ENCODE data around the gene ATP12A.

Gene ATP12A

DNA sequence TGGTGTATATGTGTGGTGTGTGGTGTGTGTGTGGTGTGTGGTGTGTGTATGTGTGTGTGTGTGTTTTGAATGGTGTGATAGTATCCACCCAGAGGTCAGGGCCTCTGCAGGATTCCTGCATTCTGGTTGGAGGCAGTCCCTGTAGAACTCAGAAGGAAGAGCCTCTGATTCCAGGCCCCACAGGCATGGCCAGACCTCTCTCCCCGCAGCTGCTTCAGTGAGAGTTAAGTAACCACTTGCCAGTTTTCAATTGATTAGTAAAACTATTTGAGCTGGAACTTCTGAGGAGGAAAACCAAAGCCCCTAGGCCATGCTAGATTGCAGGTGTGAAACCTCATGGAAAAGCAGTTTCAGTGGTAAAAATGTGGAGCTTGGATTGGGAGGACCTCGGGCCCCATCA, 2.1 kb downstream of the ATP12A start:
- TF ChIP-seq EZH2phosphoT487 (IDR thresholded peaks at IDR 0.05; ENCODE audit: low read length) (no peak), EZH2 (optimal IDR thresholded peaks at IDR 0.05; ENCODE audit: low read depth, low read length) (no peak)
- TF ChIP-seq, protein P1, sequence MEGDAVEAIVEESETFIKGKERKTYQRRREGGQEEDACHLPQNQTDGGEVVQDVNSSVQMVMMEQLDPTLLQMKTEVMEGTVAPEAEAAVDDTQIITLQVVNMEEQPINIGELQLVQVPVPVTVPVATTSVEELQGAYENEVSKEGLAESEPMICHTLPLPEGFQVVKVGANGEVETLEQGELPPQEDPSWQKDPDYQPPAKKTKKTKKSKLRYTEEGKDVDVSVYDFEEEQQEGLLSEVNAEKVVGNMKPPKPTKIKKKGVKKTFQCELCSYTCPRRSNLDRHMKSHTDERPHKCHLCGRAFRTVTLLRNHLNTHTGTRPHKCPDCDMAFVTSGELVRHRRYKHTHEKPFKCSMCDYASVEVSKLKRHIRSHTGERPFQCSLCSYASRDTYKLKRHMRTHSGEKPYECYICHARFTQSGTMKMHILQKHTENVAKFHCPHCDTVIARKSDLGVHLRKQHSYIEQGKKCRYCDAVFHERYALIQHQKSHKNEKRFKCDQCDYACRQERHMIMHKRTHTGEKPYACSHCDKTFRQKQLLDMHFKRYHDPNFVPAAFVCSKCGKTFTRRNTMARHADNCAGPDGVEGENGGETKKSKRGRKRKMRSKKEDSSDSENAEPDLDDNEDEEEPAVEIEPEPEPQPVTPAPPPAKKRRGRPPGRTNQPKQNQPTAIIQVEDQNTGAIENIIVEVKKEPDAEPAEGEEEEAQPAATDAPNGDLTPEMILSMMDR (IDR thresholded peaks at IDR 0.05; ENCODE audit: low read length), result no peak
- no peaks in the 10 kb centered on the region for H4K20me1 ChIP-seq (ENCODE audit: insufficient read depth, low read length)

DNA sequence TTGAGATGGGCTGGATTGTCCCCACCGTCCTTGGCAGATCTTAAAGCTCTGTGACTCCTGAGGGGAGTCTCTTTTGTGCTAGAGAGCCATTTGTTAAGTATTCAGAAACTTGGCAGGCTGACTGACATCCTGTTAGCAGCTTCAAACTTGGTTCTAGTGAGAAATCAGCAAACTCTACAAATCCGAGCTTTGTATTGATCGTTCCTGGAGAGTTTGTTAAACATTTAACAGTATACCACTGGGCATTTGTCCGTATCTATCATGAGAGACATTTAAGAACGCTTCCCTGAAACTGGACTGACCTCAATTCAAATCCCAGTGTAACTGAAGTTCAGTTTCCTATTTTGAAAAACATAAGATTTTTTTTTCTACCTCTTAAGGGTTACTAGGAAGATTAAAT, 3.1 kb downstream of the ATP12A start:
- 0 out of 2 replicates have a peak, but pooled peaks cover 6% of the 10 kb centered on the region for H3K27me3 ChIP-seq (replicated peaks; ENCODE audit: insufficient read depth, low read length)
- H3K79me2 ChIP-seq (ENCODE audit: low read length), result no peaks in the 10 kb centered on the region
- H4K20me1 ChIP-seq (ENCODE audit: insufficient read depth, low read length), result no peaks in the 10 kb centered on the region
- no peak overlapping the region for H3K4me3 ChIP-seq (ENCODE audit: low read length)
- no peaks in the 10 kb centered on the region for H3K36me3 ChIP-seq (replicated peaks; ENCODE audit: insufficient read depth, low read length)
- TF ChIP-seq EZH2 (optimal IDR thresholded peaks at IDR 0.05; ENCODE audit: low read depth, low read length), result no peak
- no peak for TF ChIP-seq EZH2phosphoT487 (IDR thresholded peaks at IDR 0.05; ENCODE audit: low read length)
- TF ChIP-seq, protein P1 (IDR thresholded peaks at IDR 0.05; ENCODE audit: low read length), result no peak
- no peak overlapping the region for H3K4me2 ChIP-seq (ENCODE audit: low read depth, low read length)
- no peaks in the 10 kb centered on the region for H3F3A ChIP-seq (ENCODE audit: insufficient read depth, low read length)
- no peak for DNase-seq
- no peak overlapping the region for H2AFZ ChIP-seq (ENCODE audit: low read length)
- H3K27ac ChIP-seq (ENCODE audit: low read length), result no peak overlapping the region
- H3K4me1 ChIP-seq (ENCODE audit: low read length), result peaks cover 4% of the 10 kb centered on the region; the same call in 1 of the 2 replicates
- no peak overlapping the region for H3K9ac ChIP-seq (ENCODE audit: low read length)
- H3K9me3 ChIP-seq (replicated peaks; ENCODE audit: insufficient read depth, low read length), result no peaks in the 10 kb centered on the region
- no peaks in the 10 kb centered on the region for H3K9me2 ChIP-seq (replicated peaks; ENCODE audit: insufficient read depth, low read length)

More for the DNA sequence above, 2.1 kb downstream of the ATP12A start:
- Histone ChIP-seq H3K4me2 (ENCODE audit: low read depth, low read length) (no peak overlapping the region), H3K27me3 (replicated peaks; ENCODE audit: insufficient read depth, low read length) (0 out of 2 replicates have a peak, but pooled peaks cover 6% of the 10 kb centered on the region), H3K27ac (ENCODE audit: low read length) (no peak overlapping the region), H3K9me3 (replicated peaks; ENCODE audit: insufficient read depth, low read length) (no peaks in the 10 kb centered on the region), H3K79me2 (ENCODE audit: low read length) (no peaks in the 10 kb centered on the region), H3F3A (ENCODE audit: insufficient read depth, low read length) (no peaks in the 10 kb centered on the region), H3K9me2 (replicated peaks; ENCODE audit: insufficient read depth, low read length) (no peaks in the 10 kb centered on the region), H3K36me3 (replicated peaks; ENCODE audit: insufficient read depth, low read length) (no peaks in the 10 kb centered on the region), H3K4me3 (ENCODE audit: low read length) (no peak overlapping the region), H2AFZ (ENCODE audit: low read length) (no peak overlapping the region), H3K9ac (ENCODE audit: low read length) (no peak overlapping the region), H3K4me1 (ENCODE audit: low read length) (peaks cover 4% of the 10 kb centered on the region; the same call in 1 of the 2 replicates)
- DNase-seq, result no peak

DNA sequence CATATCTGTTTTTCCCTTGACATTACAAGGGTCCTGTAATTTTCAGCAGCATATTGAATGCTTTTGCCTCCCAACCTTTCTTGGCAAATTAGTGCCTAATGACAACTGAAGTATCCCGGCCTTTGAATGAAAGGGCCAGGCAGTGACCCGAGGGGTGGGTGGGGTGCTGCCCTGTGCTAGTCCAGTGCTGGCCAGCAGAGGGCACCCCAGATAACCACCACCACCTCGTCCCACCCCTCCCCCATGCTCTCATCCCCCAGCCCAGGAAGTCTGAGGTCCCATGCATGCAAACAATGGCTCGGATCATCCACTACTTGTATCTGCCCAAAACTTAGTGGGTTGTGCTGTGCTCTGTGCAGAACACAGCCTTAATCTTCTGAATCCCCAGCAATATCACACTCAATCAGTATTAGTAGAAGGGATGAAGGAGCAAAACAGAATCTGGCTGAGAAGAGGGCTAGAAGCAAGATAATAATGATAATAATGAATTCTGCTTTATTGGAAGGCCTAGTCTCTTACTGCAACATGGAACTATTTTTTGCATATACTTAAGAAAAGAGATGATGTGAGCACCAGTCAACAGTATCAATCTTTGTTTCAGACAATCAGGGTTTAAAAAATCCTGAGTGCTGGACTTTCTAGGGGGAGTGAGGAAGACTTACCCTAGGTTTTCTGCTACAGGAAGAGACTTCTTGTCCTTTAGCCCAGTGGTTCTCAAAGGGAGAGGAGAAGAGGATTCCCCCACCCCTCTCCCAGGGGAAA, 3.8 kb downstream of the ATP12A start:
- no peak for TF ChIP-seq EZH2 (optimal IDR thresholded peaks at IDR 0.05; ENCODE audit: low read depth, low read length)
- no peak for TF ChIP-seq EZH2phosphoT487 (IDR thresholded peaks at IDR 0.05; ENCODE audit: low read length)
- TF ChIP-seq, protein P1 (IDR thresholded peaks at IDR 0.05; ENCODE audit: low read length), result peak; percentile 60
- Histone ChIP-seq H3K4me2 (ENCODE audit: low read depth, low read length) (no peak overlapping the region), H3K4me3 (ENCODE audit: low read length) (no peak overlapping the region), H4K20me1 (ENCODE audit: insufficient read depth, low read length) (no peaks in the 10 kb centered on the region), H3F3A (ENCODE audit: insufficient read depth, low read length) (no peaks in the 10 kb centered on the region), H3K9ac (ENCODE audit: low read length) (no peak overlapping the region), H3K27me3 (replicated peaks; ENCODE audit: insufficient read depth, low read length) (0 out of 2 replicates have a peak, but pooled peaks cover 6% of the 10 kb centered on the region), H3K27ac (ENCODE audit: low read length) (no peak overlapping the region), H3K9me2 (replicated peaks; ENCODE audit: insufficient read depth, low read length) (no peaks in the 10 kb centered on the region), H2AFZ (ENCODE audit: low read length) (no peak overlapping the region), H3K36me3 (replicated peaks; ENCODE audit: insufficient read depth, low read length) (no peaks in the 10 kb centered on the region), H3K4me1 (ENCODE audit: low read length) (peaks cover 4% of the 10 kb centered on the region; the same call in 1 of the 2 replicates), H3K9me3 (replicated peaks; ENCODE audit: insufficient read depth, low read length) (no peaks in the 10 kb centered on the region), H3K79me2 (ENCODE audit: low read length) (no peaks in the 10 kb centered on the region)
- peak; percentile 27 for DNase-seq
